ENCODE measurements around the gene SPTLC2. TPM values are rescaled to one million over a fixed set of nuclear protein-coding genes. Genes with fewer than 3 reads are reported as not detected.

The SPTLC2 gene
- total RNA-seq, 1 experiment from 2014 or later = 44.7 TPM

GRCh38 chr14:77630111-77630510 lies 13.7 kb upstream of the SPTLC2 start:
- H3K9me2 ChIP-seq (ENCODE audit: insufficient read depth) = no peaks in the 10 kb centered on the region
- CTCF ChIA-PET = no interaction called here
- H2AFZ ChIP-seq (ENCODE audit: low read depth, low read length, poor library complexity, severe bottlenecking) = no peak overlapping the region
- no peaks in the 10 kb centered on the region for H3K4me1 ChIP-seq (ENCODE audit: control insufficient read depth in 1 of 2, insufficient read depth in 2 of 2, low read length in 2 of 2)
- no peak for DNase-seq (ENCODE audit: low read depth, low spot score)
- no peak for TF ChIP-seq MAX (IDR thresholded peaks at IDR 0.05)
- TF ChIP-seq ZBTB33 (IDR thresholded peaks at IDR 0.05; ENCODE audit: extremely low read depth, insufficient replicate concordance, low read length) = no peak
- no peak for TF ChIP-seq SIN3A (IDR thresholded peaks at IDR 0.05; ENCODE audit: low read depth)
- no peak for TF ChIP-seq EZH2 (IDR thresholded peaks at IDR 0.05)
- no peak for TF ChIP-seq ELF1 (IDR thresholded peaks at IDR 0.05; ENCODE audit: borderline replicate concordance, low read depth)
- no peak for TF ChIP-seq YY1 (IDR thresholded peaks at IDR 0.05; ENCODE audit: extremely low read depth, insufficient replicate concordance, low read depth, low read length)
- no peaks in the 10 kb centered on the region for H3K27me3 ChIP-seq (ENCODE audit: insufficient read depth, low read length)
- no peaks in the 10 kb centered on the region for H4K20me1 ChIP-seq (ENCODE audit: insufficient read depth)
- RAD21 ChIA-PET (ENCODE audit: low non-redundant PET in 1 of 2, low total read pairs in 2 of 2, uncharacterized antibody in 2 of 2, unreplicated experiment in 2 of 2) = no interaction called here
- no peak overlapping the region for H3K4me3 ChIP-seq (replicated peaks in 1 of 2; ENCODE audit: low read depth in 1 of 2, low read length in 2 of 2)
- H3K9ac ChIP-seq (ENCODE audit: low read length) = no peak overlapping the region
- no peaks in the 10 kb centered on the region for H3K36me3 ChIP-seq (ENCODE audit: control insufficient read depth in 1 of 2, insufficient read depth in 2 of 2, low read length in 2 of 2)
- peaks cover 0 to 4% of the 10 kb centered on the region in 2 experiments; a peak in 2 of 4 replicates for H3K9me3 ChIP-seq (ENCODE audit: control insufficient read depth in 1 of 2, insufficient read depth in 1 of 2, low read depth in 1 of 2, low read length in 2 of 2)
- POLR2A ChIA-PET = no interaction called here
- intact Hi-C loops (cut with micrococcal nuclease) = no loop called here
- no peak overlapping the region for H3K27ac ChIP-seq (ENCODE audit: low read depth, low read length)
- no peak for ATAC-seq
- no peaks in the 10 kb centered on the region for H3K79me2 ChIP-seq (ENCODE audit: insufficient read depth, low read length)
- no TSS peak for BruUV-seq (replicated peaks)
- no peak overlapping the region for H3K4me2 ChIP-seq (ENCODE audit: low read length)

GRCh38 chr14:77625360-77625759 lies 8.9 kb upstream of the SPTLC2 start:
- ATAC-seq = no peak
- H3K27ac ChIP-seq (ENCODE audit: low read depth, low read length) = no peak overlapping the region
- H3K79me2 ChIP-seq (ENCODE audit: insufficient read depth, low read length) = no peaks in the 10 kb centered on the region
- H3K4me3 ChIP-seq (replicated peaks in 1 of 2; ENCODE audit: low read depth in 1 of 2, low read length in 2 of 2) = no peak overlapping the region
- H3K27me3 ChIP-seq (ENCODE audit: insufficient read depth, low read length) = no peaks in the 10 kb centered on the region
- ChIA-PET CTCF (no interaction called here), POLR2A (no interaction called here), RAD21 (ENCODE audit: low non-redundant PET in 1 of 2, low total read pairs in 2 of 2, uncharacterized antibody in 2 of 2, unreplicated experiment in 2 of 2) (no interaction called here)
- TF ChIP-seq SP1 (IDR thresholded peaks at IDR 0.05; ENCODE audit: low read depth) (no peak), SRF (IDR thresholded peaks at IDR 0.05; ENCODE audit: low read depth) (no peak), EZH2phosphoT487 (IDR thresholded peaks at IDR 0.05; ENCODE audit: borderline replicate concordance) (no peak)
- TF ChIP-seq, protein P1, sequence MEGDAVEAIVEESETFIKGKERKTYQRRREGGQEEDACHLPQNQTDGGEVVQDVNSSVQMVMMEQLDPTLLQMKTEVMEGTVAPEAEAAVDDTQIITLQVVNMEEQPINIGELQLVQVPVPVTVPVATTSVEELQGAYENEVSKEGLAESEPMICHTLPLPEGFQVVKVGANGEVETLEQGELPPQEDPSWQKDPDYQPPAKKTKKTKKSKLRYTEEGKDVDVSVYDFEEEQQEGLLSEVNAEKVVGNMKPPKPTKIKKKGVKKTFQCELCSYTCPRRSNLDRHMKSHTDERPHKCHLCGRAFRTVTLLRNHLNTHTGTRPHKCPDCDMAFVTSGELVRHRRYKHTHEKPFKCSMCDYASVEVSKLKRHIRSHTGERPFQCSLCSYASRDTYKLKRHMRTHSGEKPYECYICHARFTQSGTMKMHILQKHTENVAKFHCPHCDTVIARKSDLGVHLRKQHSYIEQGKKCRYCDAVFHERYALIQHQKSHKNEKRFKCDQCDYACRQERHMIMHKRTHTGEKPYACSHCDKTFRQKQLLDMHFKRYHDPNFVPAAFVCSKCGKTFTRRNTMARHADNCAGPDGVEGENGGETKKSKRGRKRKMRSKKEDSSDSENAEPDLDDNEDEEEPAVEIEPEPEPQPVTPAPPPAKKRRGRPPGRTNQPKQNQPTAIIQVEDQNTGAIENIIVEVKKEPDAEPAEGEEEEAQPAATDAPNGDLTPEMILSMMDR (IDR thresholded peaks at IDR 0.05 in 2 of 3, conservative IDR thresholded peaks at IDR 0.05 in 1 of 3; ENCODE audit: borderline replicate concordance in 1 of 3, insufficient read depth in 1 of 3, low read depth in 2 of 3, low read length in 2 of 3) = no peak
- H2AFZ ChIP-seq (ENCODE audit: low read depth, low read length, poor library complexity, severe bottlenecking) = no peak overlapping the region
- no peak overlapping the region for H3K4me2 ChIP-seq (ENCODE audit: low read length)
- no peaks in the 10 kb centered on the region for H3K9me2 ChIP-seq (ENCODE audit: insufficient read depth)
- H3K9me3 ChIP-seq (ENCODE audit: control insufficient read depth in 1 of 2, insufficient read depth in 1 of 2, low read depth in 1 of 2, low read length in 2 of 2) = no peaks in the 10 kb centered on the region
- no peak for DNase-seq (ENCODE audit: low read depth, low spot score)
- peaks cover 0 to 6% of the 10 kb centered on the region in 2 experiments; a peak in 1 of 4 replicates for H3K4me1 ChIP-seq (ENCODE audit: control insufficient read depth in 1 of 2, insufficient read depth in 2 of 2, low read length in 2 of 2)
- H3K36me3 ChIP-seq (ENCODE audit: control insufficient read depth in 1 of 2, insufficient read depth in 2 of 2, low read length in 2 of 2) = no peaks in the 10 kb centered on the region
- BruUV-seq (replicated peaks) = no TSS peak
- intact Hi-C loops (cut with micrococcal nuclease) = no loop called here
- no peak overlapping the region for H3K9ac ChIP-seq (ENCODE audit: low read length)
- H4K20me1 ChIP-seq (ENCODE audit: insufficient read depth) = no peaks in the 10 kb centered on the region
